Stimulated activated CD8-positive, alpha-beta memory T cell treated with anti-CD3 and anti-CD28 coated beads, Interleukin-7, amount 100 ng/mL, for 24 hours (primary cell): ENCODE data around the gene MLYCD.

ENCODE experiments used
- DNase-seq: peaks from one replicate; pipeline ENCODE4 v3.0.0-alpha.2; 2020; ENCODE audit warnings: low read depth

MLYCD gene

GRCh38 chr16:83970430-83970815 is 71.5 kb downstream of the MLYCD start:
- no peak for DNase-seq

GRCh38 chr16:83971165-83972130 is 72.5 kb downstream of the MLYCD start:
- no peak for DNase-seq

GRCh38 chr16:83972256-83973008 is 73.5 kb downstream of the MLYCD start:
- no peak for DNase-seq

GRCh38 chr16:83973077-83973476 is 74.2 kb downstream of the MLYCD start:
- DNase-seq, result no peak

- DNase-seq, result no peak
Measured at GRCh38 chr16:83973581-83974385, 74.9 kb downstream of the MLYCD start.

GRCh38 chr16:83974475-83974874 is 75.6 kb downstream of the MLYCD start:
- DNase-seq, result no peak

GRCh38 chr16:83975590-83976260 is 76.8 kb downstream of the MLYCD start:
- DNase-seq, result no peak
